OCI-LY7 (cell line): ENCODE data around the gene CENPP. TPM values are rescaled to one million over a fixed set of nuclear protein-coding genes. Genes with fewer than 3 reads are reported as not detected.

ENCODE experiments used
- BruUV-seq: library from RNA; stranded (reverse); fragments of 400-500 nt; replicated peaks from 2 replicates; lab custom pipeline; 2021; lab: Mats Ljungman, UMichigan
- CTCF ChIA-PET: fragments of 300-600 bp; sonication (Branson Sonifier 250); formaldehyde crosslinking; loops from one replicate; lab custom pipeline; 2022; ENCODE audit warnings: antibody characterized with exemption; ENCODE audit not compliant: unreplicated experiment; lab: Charles Lee
- POLR2A ChIA-PET: fragments of 300-600 bp; sonication (Branson Sonifier 250); formaldehyde crosslinking; loops from one replicate; lab custom pipeline; 2022; ENCODE audit warnings: antibody characterized with exemption; lab: Charles Lee
- DNase-seq: peaks from one replicate; pipeline ENCODE4 v3.0.0-alpha.2; 2015; ENCODE audit warnings: low spot score
- H2AFZ ChIP-seq: fragments of 200-600 bp; sonication (generic), shearing (Covaris generic); 2 replicates; pipeline ENCODE4 v1.6.1; 2014; ENCODE audit warnings: mild to moderate bottlenecking, antibody characterized with exemption, low read length, moderate library complexity
- H3K27ac ChIP-seq: fragments of 200-600 bp; sonication (generic); 2 replicates; pipeline ENCODE4 v1.5.1; 2014; ENCODE audit warnings: mixed run types, low read depth, mild to moderate bottlenecking, moderate library complexity, low read length, inconsistent platforms; ENCODE audit not compliant: poor library complexity, severe bottlenecking
- H3K36me3 ChIP-seq: fragments of 200-600 bp; sonication (generic); 2 replicates; pipeline ENCODE4 v1.6.1; 2014; ENCODE audit warnings: mild to moderate bottlenecking, antibody characterized with exemption, low read length, moderate library complexity, mixed read lengths; ENCODE audit not compliant: insufficient read depth
- H3K4me1 ChIP-seq: fragments of 200-600 bp; sonication (generic); 2 replicates; pipeline ENCODE4 v1.5.1; 2014; ENCODE audit warnings: mild to moderate bottlenecking, low read length; ENCODE audit not compliant: insufficient read depth, poor library complexity, severe bottlenecking
- H3K4me2 ChIP-seq: fragments of 200-600 bp; sonication (generic); 2 replicates; pipeline ENCODE4 v1.6.1; 2014; ENCODE audit warnings: mild to moderate bottlenecking, low read length
- H3K4me3 ChIP-seq: fragments of 200-600 bp; sonication (generic); 2 replicates; pipeline ENCODE4 v1.5.1; 2014; ENCODE audit warnings: mild to moderate bottlenecking, low read depth, low read length; ENCODE audit not compliant: poor library complexity, severe bottlenecking
- H3K79me2 ChIP-seq: fragments of 200-600 bp; sonication (generic); 2 replicates; pipeline ENCODE4 v1.6.1; 2016; ENCODE audit warnings: low read depth, mild to moderate bottlenecking, low read length, moderate library complexity, mixed read lengths; ENCODE audit not compliant: insufficient read depth
- H3K9me2 ChIP-seq: fragments of 200-600 bp; sonication (generic); 2 replicates; pipeline ENCODE4 v1.6.1; 2016; ENCODE audit warnings: mild to moderate bottlenecking, low read length, mixed read lengths; ENCODE audit not compliant: insufficient read depth
- H3K9me3 ChIP-seq: fragments of 200-600 bp; sonication (generic); 2 replicates; pipeline ENCODE4 v1.6.1; 2014; ENCODE audit warnings: mild to moderate bottlenecking, mixed run types, low read length, mixed read lengths
- H4K20me1 ChIP-seq: fragments of 200-600 bp; sonication (generic); 2 replicates; pipeline ENCODE4 v1.6.1; 2014; ENCODE audit warnings: mild to moderate bottlenecking, antibody characterized with exemption, low read length, moderate library complexity, mixed read lengths; ENCODE audit not compliant: insufficient read depth
- EZH2phosphoT487 ChIP-seq: fragments of 200-600 bp; sonication (generic); IDR thresholded peaks from 2 replicates; pipeline ENCODE4 v1.6.1; 2018; ENCODE audit warnings: low read depth, borderline replicate concordance, mild to moderate bottlenecking, mixed run types, antibody characterized with exemption, low read length, moderate library complexity, mixed read lengths
- intact Hi-C: fragments of 100-400 bp; cut with micrococcal nuclease; formaldehyde crosslinking; loops from one replicate; pipeline ENCODE4 v1.10.0; 2022; ENCODE audit not compliant: unreplicated experiment
- total RNA-seq, 2 experiments: library from RNA; depleted of rRNA in 1 of 2; stranded (reverse); fragments of >200 nt in 1 of 2; shearing (Covaris generic) in 1 of 2; gene quantifications; 2 replicates each; pipeline ENCODE4 v1.2.3, GENCODE V29; 2014 to 2022
- TF ChIP-seq, protein P1 (sequence below): fragments of 200-600 bp; sonication (generic); conservative IDR thresholded peaks from 2 replicates; pipeline ENCODE4 v1.5.1; 2014; ENCODE audit warnings: mild to moderate bottlenecking, antibody characterized with exemption, low read length, moderate library complexity, mixed read lengths

The CENPP gene
- total RNA-seq, 2 experiments from 2014 or later: 25.4 to 30.9 TPM

GRCh38 chr9:92660266-92660665 lies 334.5 kb downstream of the CENPP start:
- intact Hi-C loops: no loop called here

GRCh38 chr9:92661127-92661526 lies 335.4 kb downstream of the CENPP start:
- no peaks in the 10 kb centered on the region for H4K20me1 ChIP-seq
- intact Hi-C loops: no loop called here
- no peaks in the 10 kb centered on the region for H3K9me2 ChIP-seq
- no peak overlapping the region for H3K4me3 ChIP-seq
- no peak for DNase-seq
- peaks cover 10% of the 10 kb centered on the region for H3K4me1 ChIP-seq
- peaks cover 16% of the 10 kb centered on the region; the same call in 1 of the 2 replicates for H3K79me2 ChIP-seq
- no TSS peak for BruUV-seq
- H3K36me3 ChIP-seq: peaks cover 41% of the 10 kb centered on the region
- POLR2A ChIA-PET: no interaction called here
- H3K4me2 ChIP-seq: no peak overlapping the region
- no peak for TF ChIP-seq EZH2phosphoT487
- TF ChIP-seq, protein P1, sequence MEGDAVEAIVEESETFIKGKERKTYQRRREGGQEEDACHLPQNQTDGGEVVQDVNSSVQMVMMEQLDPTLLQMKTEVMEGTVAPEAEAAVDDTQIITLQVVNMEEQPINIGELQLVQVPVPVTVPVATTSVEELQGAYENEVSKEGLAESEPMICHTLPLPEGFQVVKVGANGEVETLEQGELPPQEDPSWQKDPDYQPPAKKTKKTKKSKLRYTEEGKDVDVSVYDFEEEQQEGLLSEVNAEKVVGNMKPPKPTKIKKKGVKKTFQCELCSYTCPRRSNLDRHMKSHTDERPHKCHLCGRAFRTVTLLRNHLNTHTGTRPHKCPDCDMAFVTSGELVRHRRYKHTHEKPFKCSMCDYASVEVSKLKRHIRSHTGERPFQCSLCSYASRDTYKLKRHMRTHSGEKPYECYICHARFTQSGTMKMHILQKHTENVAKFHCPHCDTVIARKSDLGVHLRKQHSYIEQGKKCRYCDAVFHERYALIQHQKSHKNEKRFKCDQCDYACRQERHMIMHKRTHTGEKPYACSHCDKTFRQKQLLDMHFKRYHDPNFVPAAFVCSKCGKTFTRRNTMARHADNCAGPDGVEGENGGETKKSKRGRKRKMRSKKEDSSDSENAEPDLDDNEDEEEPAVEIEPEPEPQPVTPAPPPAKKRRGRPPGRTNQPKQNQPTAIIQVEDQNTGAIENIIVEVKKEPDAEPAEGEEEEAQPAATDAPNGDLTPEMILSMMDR: no peak
- H2AFZ ChIP-seq: no peak overlapping the region
- no peak overlapping the region for H3K27ac ChIP-seq
- no peaks in the 10 kb centered on the region for H3K9me3 ChIP-seq
- CTCF ChIA-PET: no interaction called here

More at GRCh38 chr9:92660266-92660665, 334.5 kb downstream of the CENPP start:
- no peak for DNase-seq
- no peak overlapping the region for H2AFZ ChIP-seq
- peaks cover 10% of the 10 kb centered on the region for H3K4me1 ChIP-seq
- H3K4me2 ChIP-seq: no peak overlapping the region
- peaks cover 43% of the 10 kb centered on the region for H3K36me3 ChIP-seq
- H3K27ac ChIP-seq: no peak overlapping the region
- no TSS peak for BruUV-seq
- CTCF ChIA-PET: no interaction called here
- H3K9me3 ChIP-seq: no peaks in the 10 kb centered on the region
- TF ChIP-seq EZH2phosphoT487: no peak
- TF ChIP-seq, protein P1: no peak
- no peaks in the 10 kb centered on the region for H3K9me2 ChIP-seq
- peaks cover 12% of the 10 kb centered on the region; the same call in 1 of the 2 replicates for H3K79me2 ChIP-seq
- H3K4me3 ChIP-seq: no peak overlapping the region
- POLR2A ChIA-PET: interaction anchor here (1.0 kb wide), 1 partner anchor 10 kb away, joined by 6 read pairs; the partner anchor contains the start of gene IPPK
- H4K20me1 ChIP-seq: no peaks in the 10 kb centered on the region

- Histone ChIP-seq H3K4me1 (peaks cover 10% of the 10 kb centered on the region), H3K79me2 (peaks cover 16% of the 10 kb centered on the region; the same call in 1 of the 2 replicates), H3K4me2 (no peak overlapping the region), H3K27ac (no peak overlapping the region), H3K36me3 (peaks cover 46% of the 10 kb centered on the region), H3K4me3 (no peak overlapping the region), H4K20me1 (no peaks in the 10 kb centered on the region), H3K9me2 (no peaks in the 10 kb centered on the region), H3K9me3 (no peaks in the 10 kb centered on the region), H2AFZ (no peak overlapping the region)
- intact Hi-C loops: no loop called here
- no peak for TF ChIP-seq EZH2phosphoT487
- TF ChIP-seq, protein P1: no peak
- no peak for DNase-seq
- POLR2A ChIA-PET: interaction anchor here (0.7 kb wide), 1 partner anchor 72 kb away, joined by 4 read pairs; no protein-coding TSS in a partner anchor
- CTCF ChIA-PET: no interaction called here
- no TSS peak for BruUV-seq
Measured at GRCh38 chr9:92661743-92662142, 336.0 kb downstream of the CENPP start.
